ENCODE results near the gene PCSK5.

The PCSK5 gene

GRCh38 chr9:76247426-76247825, 357.0 kb downstream of the PCSK5 start:
- no peak for DNase-seq
- intact Hi-C loops (cut with DNase I): no loop called here

- no peak for DNase-seq
- intact Hi-C loops (cut with DNase I): no loop called here
Observed at GRCh38 chr9:76249309-76249708, 358.8 kb downstream of the PCSK5 start.

GRCh38 chr9:76255781-76256455, 365.4 kb downstream of the PCSK5 start:
- intact Hi-C loops (cut with DNase I): no loop called here
- DNase-seq: peak in 5 of 42 donors; percentile 3 to 50 (median 20)

GRCh38 chr9:76257311-76257710, 366.8 kb downstream of the PCSK5 start:
- intact Hi-C loops (cut with DNase I): no loop called here
- DNase-seq: peak in 3 of 42 donors; percentile 5 to 42 (median 11)

- no peak for DNase-seq
- intact Hi-C loops (cut with DNase I): no loop called here
Observed at GRCh38 chr9:76266649-76267283, 376.3 kb downstream of the PCSK5 start.

- DNase-seq: no peak
- intact Hi-C loops (cut with DNase I): no loop called here
Observed at GRCh38 chr9:76267284-76267652, 376.8 kb downstream of the PCSK5 start.

- intact Hi-C loops (cut with DNase I): no loop called here
- DNase-seq: no peak
Observed at GRCh38 chr9:76269789-76270188, 379.3 kb downstream of the PCSK5 start.

GRCh38 chr9:76271755-76272154, 381.3 kb downstream of the PCSK5 start:
- DNase-seq: no peak
- intact Hi-C loops (cut with DNase I): no loop called here

GRCh38 chr9:76289042-76289441, 398.6 kb downstream of the PCSK5 start:
- no peak for DNase-seq
- intact Hi-C loops (cut with DNase I): no loop called here

- DNase-seq: no peak
- intact Hi-C loops (cut with DNase I): no loop called here
Observed at GRCh38 chr9:76289703-76290102, 399.2 kb downstream of the PCSK5 start.

GRCh38 chr9:76290555-76290954, 400.1 kb downstream of the PCSK5 start:
- DNase-seq: no peak
- intact Hi-C loops (cut with DNase I): no loop called here

- intact Hi-C loops (cut with DNase I): no loop called here
- no peak for DNase-seq
Observed at GRCh38 chr9:76292246-76292645, 401.8 kb downstream of the PCSK5 start.

- DNase-seq: no peak
- intact Hi-C loops (cut with DNase I): no loop called here
Observed at GRCh38 chr9:76292658-76293057, 402.2 kb downstream of the PCSK5 start.

- no peak for DNase-seq
- intact Hi-C loops (cut with DNase I): no loop called here
Observed at GRCh38 chr9:76294301-76294700, 403.8 kb downstream of the PCSK5 start.

- intact Hi-C loops (cut with DNase I): no loop called here
- no peak for DNase-seq
Observed at GRCh38 chr9:76296561-76297310, 406.3 kb downstream of the PCSK5 start.

- DNase-seq: no peak
- intact Hi-C loops (cut with DNase I): no loop called here
Observed at GRCh38 chr9:76297721-76298239, 407.3 kb downstream of the PCSK5 start.

GRCh38 chr9:76298521-76299144, 408.2 kb downstream of the PCSK5 start:
- intact Hi-C loops (cut with DNase I): no loop called here
- no peak for DNase-seq

GRCh38 chr9:76302543-76302942, 412.1 kb downstream of the PCSK5 start:
- intact Hi-C loops (cut with DNase I): no loop called here
- no peak for DNase-seq

- intact Hi-C loops (cut with DNase I): no loop called here
- DNase-seq: peak in 10 of 42 donors; percentile 10 to 50 (median 16)
Observed at GRCh38 chr9:76302947-76303550, 412.6 kb downstream of the PCSK5 start.

Measured in head of caudate nucleus (tissue), 42 donors.